ENCODE results near the gene NDRG3. TPM values are rescaled to one million over a fixed set of nuclear protein-coding genes. Genes with fewer than 3 reads are reported as not detected.
"Not testable (repeated sequence)": the region's sequence is repeated elsewhere in the genome, so short reads cannot be mapped to it uniquely, and the experiment has no call there.

NDRG3 gene
- total and polyA plus RNA-seq, 10 of the 15 experiments (the other 5 are each of a cell fraction or from before 2014, with no cell fraction given) = 11.2 to 29.7 (median 14.9) TPM

DNA sequence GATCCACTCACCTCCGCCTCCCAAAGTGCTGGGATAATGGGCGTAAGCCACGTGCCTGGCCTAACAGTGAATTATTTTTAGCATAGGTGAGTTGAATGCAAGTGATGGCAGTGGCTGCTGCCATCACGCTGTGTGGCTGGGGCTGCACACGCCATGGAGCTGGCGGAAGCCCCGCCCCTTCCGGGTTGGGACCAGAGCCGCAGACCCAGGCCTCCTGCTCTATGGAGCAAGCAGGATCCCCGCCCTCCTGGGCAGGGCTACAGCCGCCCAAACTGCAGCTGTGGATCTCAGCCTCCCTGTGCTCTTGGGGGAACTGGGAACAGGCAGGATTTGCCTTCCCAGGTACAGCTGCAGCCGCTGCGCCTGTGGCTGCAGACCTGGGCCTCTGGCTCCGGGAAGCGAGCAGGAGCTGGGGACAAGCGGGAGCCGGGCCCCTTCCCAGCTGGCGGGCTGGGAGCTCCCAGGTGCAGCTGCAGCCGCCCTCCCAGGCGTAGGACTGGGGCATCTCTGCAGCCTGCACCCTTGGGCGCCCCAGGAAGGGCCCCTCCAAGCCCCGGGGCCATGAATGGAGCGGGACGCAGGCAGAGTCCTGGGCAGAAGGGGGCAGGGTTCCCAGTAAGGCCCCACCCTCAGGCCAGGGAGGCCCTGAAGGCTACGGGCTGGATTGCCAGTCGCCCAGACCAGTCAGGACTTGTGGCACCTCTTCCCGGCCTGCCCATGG lies 69.0 kb downstream of the NDRG3 start:
- ChIA-PET SMC1A (ENCODE audit: uncharacterized antibody, unreplicated experiment) (no interaction called here), CTCF (no interaction called here), POLR2A (no interaction called here), RAD21 (ENCODE audit: unreplicated experiment) (no interaction called here)
- H3K27ac ChIP-seq (ENCODE audit: control insufficient read depth, insufficient read depth) = no peak overlapping the region
- no peaks in the 10 kb centered on the region for H3K27me3 ChIP-seq (replicated peaks in 1 of 2; ENCODE audit: control insufficient read depth in 2 of 2, insufficient read depth in 2 of 2, low read length in 1 of 2)
- H4K20me1 ChIP-seq (ENCODE audit: control insufficient read depth, insufficient read depth) = no peaks in the 10 kb centered on the region
- H3K4me3 ChIP-seq = no peak overlapping the region
- H3K4me2 ChIP-seq (ENCODE audit: control insufficient read depth, insufficient read depth) = no peak overlapping the region
- in situ Hi-C loops (cut with MboI) (no loop called here), intact Hi-C loops (cut with micrococcal nuclease; ENCODE audit: unreplicated experiment) (no loop called here)
- BruUV-seq (replicated peaks) = no TSS peak
- ATAC-seq (no peak), DNase-seq (ENCODE audit: low read depth, low spot score) (no peak), FAIRE-seq (no peak)
- WGBS (ENCODE audit: insufficient coverage, insufficient replicate concordance, low lambda C conversion rate, missing lambda C conversion rate) = 97% methylated on average over 26 of the region's 27 CpGs
- no peaks in the 10 kb centered on the region for H3K9me3 ChIP-seq (replicated peaks; ENCODE audit: control insufficient read depth, insufficient read depth, low read length)
- H3K9ac ChIP-seq (ENCODE audit: control insufficient read depth, insufficient read depth, low read length) = no peak overlapping the region
- no peak overlapping the region for H2AFZ ChIP-seq (ENCODE audit: control insufficient read depth, low read depth, low read length)
- 0 out of 4 replicates have a peak, but pooled peaks cover 0 to 2% of the 10 kb centered on the region in 2 experiments for H3K36me3 ChIP-seq (ENCODE audit: control insufficient read depth in 2 of 2, insufficient read depth in 2 of 2, low read length in 1 of 2)
- H3K4me1 ChIP-seq (ENCODE audit: control insufficient read depth, insufficient read depth, low read length) = no peaks in the 10 kb centered on the region
- TF ChIP-seq CBFB (IDR thresholded peaks at IDR 0.05; ENCODE audit: low read depth) = no peak
- TF ChIP-seq, protein P1, sequence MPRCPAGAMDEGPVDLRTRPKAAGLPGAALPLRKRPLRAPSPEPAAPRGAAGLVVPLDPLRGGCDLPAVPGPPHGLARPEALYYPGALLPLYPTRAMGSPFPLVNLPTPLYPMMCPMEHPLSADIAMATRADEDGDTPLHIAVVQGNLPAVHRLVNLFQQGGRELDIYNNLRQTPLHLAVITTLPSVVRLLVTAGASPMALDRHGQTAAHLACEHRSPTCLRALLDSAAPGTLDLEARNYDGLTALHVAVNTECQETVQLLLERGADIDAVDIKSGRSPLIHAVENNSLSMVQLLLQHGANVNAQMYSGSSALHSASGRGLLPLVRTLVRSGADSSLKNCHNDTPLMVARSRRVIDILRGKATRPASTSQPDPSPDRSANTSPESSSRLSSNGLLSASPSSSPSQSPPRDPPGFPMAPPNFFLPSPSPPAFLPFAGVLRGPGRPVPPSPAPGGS (IDR thresholded peaks at IDR 0.05; ENCODE audit: borderline replicate concordance, insufficient read depth, low read depth, low read length, poor library complexity, severe bottlenecking) = no peak
- no peak for TF ChIP-seq ZNF24 (IDR thresholded peaks at IDR 0.05)
- TF ChIP-seq SP1 (IDR thresholded peaks at IDR 0.05; ENCODE audit: low read depth, low read length) = no peak
- no peak for TF ChIP-seq EED (IDR thresholded peaks at IDR 0.05; ENCODE audit: low read depth)
- no peak for TF ChIP-seq DPF2 (IDR thresholded peaks at IDR 0.05)
- TF ChIP-seq MYB (IDR thresholded peaks at IDR 0.05; ENCODE audit: borderline replicate concordance, low read depth, low read length) = no peak
- TF ChIP-seq IKZF2 (IDR thresholded peaks at IDR 0.05) = no peak
- TF ChIP-seq, protein P2, sequence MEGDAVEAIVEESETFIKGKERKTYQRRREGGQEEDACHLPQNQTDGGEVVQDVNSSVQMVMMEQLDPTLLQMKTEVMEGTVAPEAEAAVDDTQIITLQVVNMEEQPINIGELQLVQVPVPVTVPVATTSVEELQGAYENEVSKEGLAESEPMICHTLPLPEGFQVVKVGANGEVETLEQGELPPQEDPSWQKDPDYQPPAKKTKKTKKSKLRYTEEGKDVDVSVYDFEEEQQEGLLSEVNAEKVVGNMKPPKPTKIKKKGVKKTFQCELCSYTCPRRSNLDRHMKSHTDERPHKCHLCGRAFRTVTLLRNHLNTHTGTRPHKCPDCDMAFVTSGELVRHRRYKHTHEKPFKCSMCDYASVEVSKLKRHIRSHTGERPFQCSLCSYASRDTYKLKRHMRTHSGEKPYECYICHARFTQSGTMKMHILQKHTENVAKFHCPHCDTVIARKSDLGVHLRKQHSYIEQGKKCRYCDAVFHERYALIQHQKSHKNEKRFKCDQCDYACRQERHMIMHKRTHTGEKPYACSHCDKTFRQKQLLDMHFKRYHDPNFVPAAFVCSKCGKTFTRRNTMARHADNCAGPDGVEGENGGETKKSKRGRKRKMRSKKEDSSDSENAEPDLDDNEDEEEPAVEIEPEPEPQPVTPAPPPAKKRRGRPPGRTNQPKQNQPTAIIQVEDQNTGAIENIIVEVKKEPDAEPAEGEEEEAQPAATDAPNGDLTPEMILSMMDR (IDR thresholded peaks at IDR 0.05 in 2 of 3, conservative IDR thresholded peaks at IDR 0.05 in 1 of 3; ENCODE audit: control insufficient read depth in 2 of 3, extremely low read depth in 1 of 3, insufficient read depth in 1 of 3, low read depth in 3 of 3, low read length in 3 of 3) = no peak
- TF ChIP-seq MYC (IDR thresholded peaks at IDR 0.05; ENCODE audit: insufficient read depth, insufficient read length, insufficient replicate concordance, low read length, severe bottlenecking) = no peak
- no peak for TF ChIP-seq YY1 (IDR thresholded peaks at IDR 0.05; ENCODE audit: low read depth, low read length)
- H3K79me2 ChIP-seq (ENCODE audit: control insufficient read depth, insufficient read depth, low read length) = no peaks in the 10 kb centered on the region

DNA sequence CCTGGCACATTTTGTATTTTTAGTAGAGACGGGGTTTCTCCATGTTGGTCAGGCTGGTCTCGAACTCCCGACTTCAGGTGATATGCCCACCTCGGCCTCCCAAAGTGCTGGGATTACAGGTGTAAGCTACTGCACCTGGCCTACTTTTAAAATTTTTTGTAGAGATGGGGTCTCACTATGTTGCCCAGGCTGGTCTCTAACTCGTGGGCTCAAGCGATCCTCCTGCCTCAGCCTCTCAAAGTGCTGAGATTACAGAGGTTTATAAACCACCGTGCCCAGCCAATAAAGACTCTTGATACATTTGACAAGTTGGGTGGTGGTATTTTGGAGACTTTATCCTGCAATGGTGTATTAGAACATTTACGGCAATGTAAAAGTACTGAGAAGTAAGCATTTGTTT lies 70.3 kb downstream of the NDRG3 start:
- H3K4me3 ChIP-seq; ATAC-seq; DNase-seq (ENCODE audit: low read depth, low spot score); H3K9ac ChIP-seq (ENCODE audit: control insufficient read depth, insufficient read depth, low read length); intact Hi-C loops (cut with micrococcal nuclease; ENCODE audit: unreplicated experiment); H4K20me1 ChIP-seq (ENCODE audit: control insufficient read depth, insufficient read depth); POLR2A ChIA-PET; BruUV-seq (replicated peaks); SMC1A ChIA-PET (ENCODE audit: uncharacterized antibody, unreplicated experiment); CTCF ChIA-PET; H3K27me3 ChIP-seq (replicated peaks in 1 of 2; ENCODE audit: control insufficient read depth in 2 of 2, insufficient read depth in 2 of 2, low read length in 1 of 2); H3K4me1 ChIP-seq (ENCODE audit: control insufficient read depth, insufficient read depth, low read length); H3K79me2 ChIP-seq (ENCODE audit: control insufficient read depth, insufficient read depth, low read length); FAIRE-seq; H2AFZ ChIP-seq (ENCODE audit: control insufficient read depth, low read depth, low read length); H3K36me3 ChIP-seq (ENCODE audit: control insufficient read depth in 2 of 2, insufficient read depth in 2 of 2, low read length in 1 of 2); in situ Hi-C loops (cut with MboI); H3K27ac ChIP-seq (ENCODE audit: control insufficient read depth, insufficient read depth); H3K9me3 ChIP-seq (replicated peaks; ENCODE audit: control insufficient read depth, insufficient read depth, low read length); H3K4me2 ChIP-seq (ENCODE audit: control insufficient read depth, insufficient read depth): not testable (repeated sequence)
- WGBS (ENCODE audit: insufficient coverage, insufficient replicate concordance, low lambda C conversion rate, missing lambda C conversion rate) = 96% methylated on average over 8 of the region's 8 CpGs
- RAD21 ChIA-PET (ENCODE audit: unreplicated experiment) = interaction anchor here (0.7 kb wide), 1 partner anchor 161 kb away, joined by 3 read pairs; no protein-coding TSS in a partner anchor
